Endometrium (tissue), 2 donors: Measurements from ENCODE around the gene RALGPS2.
A peak's percentile ranks its signal among the peaks of the same experiment; 100 is the strongest.
"Not testable (repeated sequence)": the region's sequence is repeated elsewhere in the genome, so short reads cannot be mapped to it uniquely, and the experiment has no call there.

Source experiments
- FAIRE-seq: peaks from 2 replicates; lab custom pipeline; 2012; peaks lifted over from hg19 to GRCh38; lab: Jason Lieb, UNC
- donor health status: control.
- donor health status: control.

The RALGPS2 gene

DNA sequence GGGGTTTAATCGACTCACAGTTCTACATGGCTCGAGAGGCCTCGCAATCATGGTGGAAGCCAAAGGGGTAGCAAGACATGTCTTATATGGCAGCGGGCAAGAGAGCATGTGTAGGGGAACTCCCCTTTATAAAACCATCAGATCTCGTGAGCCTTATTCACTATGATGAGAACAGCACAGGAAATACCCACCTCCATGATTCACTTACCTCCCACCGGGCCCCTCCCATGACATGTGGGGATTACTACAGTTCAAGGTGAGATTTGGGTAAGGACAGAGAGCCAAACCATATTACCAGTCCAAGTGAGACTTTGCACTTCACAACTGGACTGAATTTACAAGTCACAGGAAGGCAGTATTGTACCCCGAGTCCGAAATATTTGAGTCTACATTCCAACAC is 219.7 kb downstream of the RALGPS2 start:
- FAIRE-seq, result no peak

DNA sequence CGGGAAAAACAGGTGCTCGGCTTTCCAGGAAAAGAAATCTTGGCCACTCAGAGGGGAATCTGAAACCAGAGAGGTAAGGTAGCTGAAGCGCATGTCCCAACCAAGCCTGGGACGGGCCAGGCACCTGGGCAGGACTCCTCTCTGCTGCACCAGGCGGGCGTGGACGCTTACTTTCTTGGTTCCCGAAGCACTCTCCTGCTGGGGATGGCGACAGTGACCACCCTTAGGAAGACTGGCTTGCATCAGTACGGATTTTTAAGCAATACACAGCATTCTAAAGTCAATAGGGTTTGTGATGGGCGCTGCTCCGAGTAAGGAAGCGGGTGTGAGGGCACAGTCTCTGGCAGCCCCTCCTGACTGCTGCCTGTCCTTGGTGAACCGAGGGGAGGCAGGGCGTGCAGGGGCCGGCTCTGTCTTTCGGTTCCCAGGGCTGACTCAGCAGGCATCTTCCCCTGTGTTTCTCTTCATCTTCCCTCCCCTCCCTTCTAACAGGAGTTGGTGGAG is 220.8 kb downstream of the RALGPS2 start:
- FAIRE-seq, result no peak

- FAIRE-seq, result no peak
These were observed 221.4 kb downstream of the RALGPS2 start for GRCh38 chr1:178946416-178946815.

DNA sequence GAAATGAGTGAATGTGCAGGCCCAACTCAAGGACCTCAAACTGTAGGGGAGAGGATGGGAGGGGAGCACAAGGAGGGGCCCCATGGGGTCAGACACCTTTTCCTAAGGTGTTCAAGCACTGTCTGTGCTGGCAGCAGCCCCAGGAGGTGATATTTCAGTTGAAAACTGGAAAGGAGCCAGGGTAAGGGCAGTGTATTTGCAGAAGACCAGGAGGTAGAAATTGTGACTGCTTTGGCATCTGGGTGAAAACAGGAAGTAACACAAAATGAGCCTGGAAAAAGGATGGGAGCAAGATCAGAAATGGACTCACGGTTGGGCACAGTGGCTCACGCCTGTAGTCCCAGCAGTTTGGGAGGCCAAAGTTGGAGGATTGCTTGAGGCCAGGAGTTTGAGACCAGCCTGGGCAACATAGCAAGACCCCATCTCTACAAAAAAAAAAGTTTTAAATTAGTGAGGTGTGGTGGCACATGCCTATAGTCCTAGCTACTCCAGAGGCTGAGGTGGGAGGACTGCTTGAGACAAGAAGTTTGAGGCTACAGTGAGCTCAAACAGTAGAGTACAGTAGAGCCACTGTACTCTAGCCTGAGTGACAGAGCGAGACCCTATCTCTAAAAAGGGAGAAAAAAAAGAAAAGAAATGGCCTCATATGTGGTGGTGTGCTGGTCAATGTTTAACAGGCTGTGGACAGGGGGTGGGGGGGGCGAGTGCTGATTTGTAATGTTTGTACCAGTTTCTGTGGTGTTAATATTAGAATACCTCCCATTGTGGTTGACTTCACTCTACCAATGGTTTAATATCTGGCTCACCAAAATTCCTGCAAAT is 222.0 kb downstream of the RALGPS2 start:
- FAIRE-seq, result no peak

- FAIRE-seq, result no peak
These were observed 222.6 kb downstream of the RALGPS2 start for GRCh38 chr1:178947677-178947981.

DNA sequence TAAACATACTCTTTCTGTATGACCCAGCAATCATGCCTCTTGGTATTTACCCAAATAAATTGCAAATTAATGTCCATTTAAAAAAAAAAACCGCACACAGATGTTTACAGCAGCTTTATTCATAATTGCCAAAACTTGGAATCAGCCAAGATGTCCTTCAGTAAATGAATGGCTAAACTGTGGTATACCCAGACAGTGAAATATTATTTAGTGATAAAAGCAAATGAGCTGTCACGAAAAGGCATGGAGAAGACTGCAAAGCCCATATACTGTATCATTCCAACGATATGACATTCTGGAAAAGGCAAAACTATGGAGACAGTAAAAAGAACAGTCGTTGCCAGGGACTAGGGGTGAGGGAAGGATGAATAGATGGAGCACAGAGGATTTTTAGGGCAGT is 223.6 kb downstream of the RALGPS2 start:
- no peak for FAIRE-seq

DNA sequence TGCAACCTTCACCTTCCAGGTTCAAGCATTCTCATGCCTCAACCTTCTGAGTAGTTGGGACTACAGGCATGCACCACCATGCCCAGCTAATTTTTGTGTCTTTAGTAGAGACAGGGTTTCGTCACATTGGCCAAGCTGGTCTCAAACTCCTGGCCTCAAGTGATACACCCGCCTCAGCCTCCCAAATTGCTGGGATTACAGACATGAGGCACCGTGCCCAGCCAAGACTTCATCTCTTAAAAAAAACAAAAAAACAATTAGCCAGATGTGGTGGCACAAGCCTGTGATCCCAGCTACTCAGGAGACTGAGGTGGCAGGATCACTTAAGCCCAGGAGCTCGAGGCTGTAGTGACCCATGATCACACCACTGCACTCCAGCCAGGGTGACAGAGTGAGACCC is 224.8 kb downstream of the RALGPS2 start:
- FAIRE-seq, result not testable (repeated sequence)

DNA sequence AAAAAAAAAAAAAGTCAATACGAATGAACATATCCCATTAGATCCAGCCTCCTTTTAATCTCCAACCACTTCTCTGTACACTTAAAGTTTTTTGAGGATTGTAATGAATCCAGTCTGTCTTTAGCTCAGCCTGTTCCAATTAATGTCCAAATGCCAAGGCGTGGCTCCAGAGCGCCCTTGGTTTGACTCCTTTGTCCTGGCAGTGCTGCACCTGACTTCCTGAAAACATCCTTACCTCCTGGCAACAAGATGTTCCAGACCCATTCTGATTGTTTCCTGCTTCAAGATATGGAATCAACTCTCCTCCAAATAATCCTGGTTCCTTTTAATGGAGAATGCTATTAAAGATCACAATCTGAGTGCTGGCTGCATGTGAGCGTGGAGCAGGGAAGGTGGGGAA is 226.6 kb downstream of the RALGPS2 start:
- no peak for FAIRE-seq

DNA sequence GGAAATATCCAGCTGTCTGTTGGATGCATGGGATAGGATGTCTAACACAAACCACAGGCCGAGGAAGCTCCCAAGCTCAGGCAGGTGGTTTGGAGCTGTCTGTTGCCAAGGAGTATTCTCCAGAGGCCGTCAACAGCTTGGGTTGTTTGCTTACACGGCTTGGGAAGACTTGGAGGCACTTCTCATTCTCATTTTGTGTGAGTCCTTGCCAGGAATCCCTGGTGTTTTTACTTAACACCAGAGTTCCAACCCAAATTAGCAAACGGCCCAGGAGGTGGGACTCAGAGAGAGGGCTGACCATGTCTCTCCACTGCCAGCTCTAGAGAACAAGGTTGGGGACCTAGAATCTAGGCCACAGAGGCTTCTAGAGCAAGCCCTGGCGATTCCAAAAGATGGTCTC is 228.0 kb downstream of the RALGPS2 start:
- no peak for FAIRE-seq

GRCh38 chr1:178953538-178954324 is 228.7 kb downstream of the RALGPS2 start:
- no peak for FAIRE-seq

GRCh38 chr1:178954325-178954690 is 229.3 kb downstream of the RALGPS2 start:
- FAIRE-seq, result no peak

DNA sequence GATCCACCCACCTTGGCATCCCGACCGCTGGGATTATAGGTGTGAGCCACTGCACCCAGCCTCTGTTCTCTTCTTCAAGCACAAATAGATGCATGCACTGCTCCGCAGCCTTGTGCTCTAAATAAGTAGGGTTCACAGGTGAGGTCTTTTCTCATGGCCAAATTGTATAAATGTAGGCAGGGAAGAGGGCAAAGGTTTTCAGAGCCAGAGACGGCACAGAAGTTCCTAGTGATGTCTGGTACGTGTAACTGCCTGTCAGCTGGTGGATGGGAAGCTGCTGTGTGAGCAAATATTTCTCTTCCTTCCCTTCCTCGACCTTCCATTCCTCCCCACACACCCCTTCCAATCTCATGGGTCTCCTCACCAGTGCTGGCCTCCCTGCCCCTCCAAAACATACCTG is 229.9 kb downstream of the RALGPS2 start:
- no peak for FAIRE-seq

- FAIRE-seq, result peak; percentile 89
These were observed 230.4 kb downstream of the RALGPS2 start for GRCh38 chr1:178955391-178955954.

- FAIRE-seq, result no peak
These were observed 233.4 kb downstream of the RALGPS2 start for GRCh38 chr1:178958491-178958890.

GRCh38 chr1:178959543-178960460 is 234.8 kb downstream of the RALGPS2 start:
- FAIRE-seq, result no peak

DNA sequence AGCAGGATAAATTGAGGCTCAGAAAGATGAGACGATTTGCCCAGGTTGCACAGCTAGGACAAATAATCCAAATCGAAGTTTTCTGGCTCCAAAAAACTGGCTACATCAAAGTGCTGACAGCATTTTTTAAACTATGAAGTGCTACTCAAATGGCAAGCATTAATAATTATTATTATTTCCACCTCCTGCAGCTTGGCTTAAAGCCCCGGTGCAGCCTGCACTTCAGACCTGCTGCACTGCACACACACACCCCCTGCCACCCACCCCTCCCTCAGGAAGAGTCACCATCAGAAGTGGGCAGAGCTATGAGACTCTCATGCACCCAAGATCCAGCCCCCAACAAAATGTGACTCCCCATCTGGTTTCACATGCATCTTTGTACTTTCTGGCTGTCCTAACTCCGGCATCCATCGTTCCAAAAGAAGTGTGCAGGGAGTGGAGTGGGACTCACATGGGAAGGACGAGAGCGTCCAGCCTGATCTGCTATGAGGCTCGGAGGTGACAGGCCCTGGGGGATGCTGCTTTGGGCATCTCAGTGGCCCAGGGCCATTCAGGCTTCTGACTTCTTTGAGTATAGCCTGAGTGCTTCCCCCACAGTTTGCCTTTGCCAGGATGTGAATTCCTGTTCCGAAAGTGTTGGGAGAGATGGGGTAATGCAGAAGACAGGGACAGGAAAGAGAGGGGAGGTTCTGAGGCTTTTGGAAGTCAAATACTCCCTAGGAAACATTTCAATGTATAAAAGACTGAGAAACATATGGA is 235.6 kb downstream of the RALGPS2 start:
- FAIRE-seq, result no peak

DNA sequence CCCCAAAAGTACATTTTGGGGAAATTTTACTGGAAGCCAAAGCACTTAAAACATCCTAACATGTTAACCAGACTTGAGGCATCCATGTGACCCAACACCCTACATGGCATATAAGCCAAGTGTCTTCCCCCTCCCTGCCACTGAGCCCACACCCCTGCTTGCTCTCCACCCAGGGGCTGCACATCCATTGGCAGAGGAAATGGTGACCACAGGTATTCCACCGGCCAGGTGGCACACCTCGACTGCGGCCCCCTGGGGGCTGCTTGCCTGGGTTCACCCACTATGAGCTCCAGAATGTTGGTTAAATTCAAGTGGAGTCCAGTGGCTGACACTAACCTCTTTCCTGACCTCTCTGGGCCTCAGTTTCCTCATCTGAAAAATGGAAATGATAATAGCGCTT is 236.3 kb downstream of the RALGPS2 start:
- no peak for FAIRE-seq

GRCh38 chr1:178961868-178962267 is 236.8 kb downstream of the RALGPS2 start:
- no peak for FAIRE-seq

GRCh38 chr1:178962853-178963711 is 238.0 kb downstream of the RALGPS2 start:
- no peak for FAIRE-seq
